HepG2 (cell line): ENCODE data around the gene PAPPA2. TPM values are rescaled to one million over a fixed set of nuclear protein-coding genes. Genes with fewer than 3 reads are reported as not detected.

ENCODE experiments used
- ATAC-seq: fragments of 200-7000 bp; cut with Tn5 transposase; 3 replicates; pipeline ENCODE4 v1.9.1; 2020; ENCODE audit warnings: mild to moderate bottlenecking, moderate library complexity
- BruUV-seq: library from RNA; stranded (reverse); fragments of 400-500 nt; replicated peaks from 2 replicates; lab custom pipeline; 2021; lab: Mats Ljungman, UMichigan
- CTCF ChIA-PET: fragments of 300-600 bp; formaldehyde crosslinking; extraction: SDS; loops from one replicate; lab custom pipeline; 2021; ENCODE audit warnings: low total read pairs, inconsistent platforms, low intra/inter-chr PET ratio; lab: Yijun Ruan, JAX
- POLR2A ChIA-PET: fragments of 350-600 bp; sonication (Branson Sonifier 250); formaldehyde crosslinking; loops from one replicate; lab custom pipeline; 2020; ENCODE audit warnings: antibody characterized with exemption, inconsistent platforms; lab: Yijun Ruan, JAX
- DNase-seq: peaks from one replicate; pipeline ENCODE4 v3.0.0-alpha.2; 2015; ENCODE audit warnings: low spot score
- FAIRE-seq: peaks from 3 replicates; lab custom pipeline; 2011; peaks lifted over from hg19 to GRCh38; lab: Jason Lieb, UNC
- H2AFZ ChIP-seq: one replicate; pipeline ENCODE4 v1.6.1; 2011; ENCODE audit warnings: low read length, inconsistent platforms
- H3K27ac ChIP-seq: fragments of 300-600 bp; 3 replicates; pipeline ENCODE4 v1.8.0; 2011; ENCODE audit warnings: mixed run types, mild to moderate bottlenecking, mixed read lengths, low read length, inconsistent platforms; ENCODE audit not compliant: insufficient read depth; ENCODE audit errors: extremely low read length
- H3K27me3 ChIP-seq, 2 experiments: fragments of 200-600 bp in 1 of 2; 2 replicates in 1 of 2; 3 replicates in 1 of 2; pipeline versions ENCODE4 v1.6.0 to v1.8.0; 2011; ENCODE audit warnings: low read length in 2 of 2, mild to moderate bottlenecking in 2 of 2, moderate library complexity in 2 of 2, inconsistent platforms in 1 of 2; ENCODE audit not compliant: insufficient read depth in 2 of 2, control insufficient read depth in 1 of 2
- H3K36me3 ChIP-seq, 2 experiments: fragments of 200-600 bp in 1 of 2; replicated peaks in 1 of 2; 2 replicates in 1 of 2; 3 replicates in 1 of 2; pipeline versions ENCODE4 v1.5.1 to v1.8.0; 2011; ENCODE audit warnings: low read length in 2 of 2, inconsistent platforms in 1 of 2; ENCODE audit not compliant: insufficient read depth in 2 of 2, control insufficient read depth in 1 of 2
- H3K4me1 ChIP-seq: 2 replicates; pipeline ENCODE4 v1.5.1; 2012; ENCODE audit warnings: low read length, inconsistent platforms; ENCODE audit not compliant: insufficient read depth
- H3K4me2 ChIP-seq: 2 replicates; pipeline ENCODE4 v1.6.0; 2011; ENCODE audit warnings: low read depth, low read length, inconsistent platforms
- H3K4me3 ChIP-seq, 3 experiments: fragments of 200-600 bp in 1 of 3; sonication (generic), shearing (Covaris generic) in 1 of 3; replicated peaks in 1 of 3; 2 replicates each; pipeline ENCODE4 v1.5.1; 2011 to 2016; ENCODE audit warnings: low read length in 3 of 3, inconsistent platforms in 2 of 3, low read depth in 2 of 3, mild to moderate bottlenecking in 2 of 3, control low read depth in 1 of 3, mixed read lengths in 1 of 3; ENCODE audit not compliant: insufficient read depth in 1 of 3
- H3K79me2 ChIP-seq: one replicate; pipeline ENCODE4 v1.6.1; 2011; ENCODE audit warnings: low read length, inconsistent platforms; ENCODE audit not compliant: insufficient read depth
- H3K9ac ChIP-seq: 2 replicates; pipeline ENCODE4 v1.6.0; 2011; ENCODE audit warnings: mild to moderate bottlenecking, low read depth, low read length, inconsistent platforms; ENCODE audit not compliant: insufficient read depth
- H3K9me3 ChIP-seq: 2 replicates; pipeline ENCODE4 v1.5.1; 2012; ENCODE audit warnings: mild to moderate bottlenecking, low read length
- H4K20me1 ChIP-seq: 2 replicates; pipeline ENCODE4 v1.6.0; 2011; ENCODE audit warnings: inconsistent platforms, mild to moderate bottlenecking, low read length, moderate library complexity; ENCODE audit not compliant: insufficient read depth
- CBX2 ChIP-seq, 2 experiments: fragments of 200-600 bp in 1 of 2; sonication (generic); formaldehyde crosslinking in 1 of 2; IDR thresholded peaks; 2 replicates each; pipeline versions ENCODE4 v1.7.0 to v1.8.1; 2018 to 2022; ENCODE audit warnings: low read depth in 2 of 2, low read length in 1 of 2, mild to moderate bottlenecking in 1 of 2, missing genetic modification reagents in 1 of 2
- CC2D1A ChIP-seq: sonication (generic); formaldehyde crosslinking; IDR thresholded peaks from 2 replicates; pipeline ENCODE4 v1.8.1; 2023; ENCODE audit warnings: mild to moderate bottlenecking, missing genetic modification reagents
- DPF2 ChIP-seq: sonication (generic); formaldehyde crosslinking; IDR thresholded peaks from 2 replicates; pipeline ENCODE4 v1.4.0; 2020; ENCODE audit warnings: mild to moderate bottlenecking, low read depth, missing genetic modification reagents, borderline replicate concordance
- HIC2 ChIP-seq: sonication (generic); formaldehyde crosslinking; IDR thresholded peaks from 2 replicates; pipeline ENCODE4 v1.9.0; 2022; ENCODE audit warnings: low read depth, missing genetic modification reagents
- KDM1A ChIP-seq: IDR thresholded peaks from 2 replicates; pipeline ENCODE4 v1.6.1; 2016; ENCODE audit warnings: missing compliant biosample characterization
- MAZ ChIP-seq, 2 experiments: sonication (generic) in 1 of 2; formaldehyde crosslinking in 1 of 2; IDR thresholded peaks; 2 replicates each; pipeline versions ENCODE4 v1.5.0 to v1.6.1; 2012 to 2020; ENCODE audit warnings: low read depth in 2 of 2, mild to moderate bottlenecking in 2 of 2, borderline replicate concordance in 1 of 2, improper control_type of control experiment in 1 of 2, low read length in 1 of 2, missing genetic modification reagents in 1 of 2, moderate library complexity in 1 of 2
- NFKB2 ChIP-seq: sonication (generic); formaldehyde crosslinking; IDR thresholded peaks from 2 replicates; pipeline ENCODE4 v1.4.0; 2020; ENCODE audit warnings: missing genetic modification reagents, borderline replicate concordance
- NR2F6 ChIP-seq, 2 experiments: IDR thresholded peaks; 2 replicates each; pipeline ENCODE4 v1.6.1; 2016; ENCODE audit warnings: antibody characterized with exemption in 1 of 2, mild to moderate bottlenecking in 1 of 2
- ONECUT2 ChIP-seq: sonication (generic); formaldehyde crosslinking; IDR thresholded peaks from 2 replicates; pipeline ENCODE4 v1.4.0; 2020; ENCODE audit warnings: missing genetic modification reagents
- REL ChIP-seq: sonication (generic); formaldehyde crosslinking; conservative IDR thresholded peaks from 2 replicates; pipeline ENCODE4 v1.8.0; 2022; ENCODE audit warnings: mild to moderate bottlenecking, missing genetic modification reagents, moderate library complexity
- RELA ChIP-seq: sonication (generic); formaldehyde crosslinking; IDR thresholded peaks from 2 replicates; pipeline ENCODE4 v1.4.0; 2020; ENCODE audit warnings: missing genetic modification reagents
- RFX1 ChIP-seq: fragments of 450-650 bp; IDR thresholded peaks from 2 replicates; pipeline ENCODE4 v1.6.1; 2017
- RFX5 ChIP-seq: IDR thresholded peaks from 2 replicates; pipeline ENCODE4 v1.6.1; 2011; ENCODE audit warnings: low read depth, low read length, improper control_type of control experiment
- RNF219 ChIP-seq: sonication (generic); formaldehyde crosslinking; IDR thresholded peaks from 2 replicates; pipeline ENCODE4 v1.5.0; 2020; ENCODE audit warnings: mild to moderate bottlenecking, missing genetic modification reagents
- ZNF383 ChIP-seq: sonication (generic); formaldehyde crosslinking; IDR thresholded peaks from 2 replicates; pipeline ENCODE4 v1.4.0; 2020; ENCODE audit warnings: missing genetic modification reagents, mild to moderate bottlenecking, borderline replicate concordance
- ZNF605 ChIP-seq: sonication (generic); formaldehyde crosslinking; IDR thresholded peaks from 2 replicates; pipeline ENCODE4 v1.8.0; 2022; ENCODE audit warnings: mild to moderate bottlenecking, missing genetic modification reagents
- ZNF678 ChIP-seq: sonication (generic); formaldehyde crosslinking; IDR thresholded peaks from 2 replicates; pipeline ENCODE4 v1.4.0; 2020; ENCODE audit warnings: mild to moderate bottlenecking, missing genetic modification reagents
- WGBS: methylation state at CpG from one replicate; pipeline ENCODE4 v1.1.6; 2017; ENCODE audit warnings: low lambda C conversion rate; 5-methylcytosine and 5-hydroxymethylcytosine counted together
- in situ Hi-C: cut with HindIII; loops from 2 replicates; pipeline ENCODE4 v1.10.0; 2017; ENCODE audit warnings: low pct_unique_long_range_greater_than_20kb; ENCODE audit not compliant: extremely low pct_ligation_motif_present
- intact Hi-C: fragments of 100-400 bp; cut with micrococcal nuclease; formaldehyde crosslinking; loops from one replicate; pipeline ENCODE4 v1.10.0; 2022; ENCODE audit not compliant: unreplicated experiment
- polyA plus RNA-seq, 8 experiments: library from polyadenylated mRNA; depleted of rRNA in 3 of 8; stranded (reverse) in 7 of 8; unstranded in 1 of 8; fragments of >200 nt; fragmentation: Illumina TruSeq in 4 of 8; extraction: Trizol in 4 of 8; gene quantifications; 2 replicates each; pipeline versions ENCODE4 v1.2.1 to v1.2.3, GENCODE V29; 2011 to 2016; ENCODE audit warnings: low read depth in 4 of 8, missing spikeins in 1 of 8, mixed read lengths in 1 of 8; ENCODE audit not compliant: insufficient read depth in 1 of 8
- total RNA-seq, 5 experiments: library from RNA; depleted of rRNA; stranded (reverse); fragments of >200 nt; fragmentation: Illumina TruSeq; extraction: Trizol; gene quantifications; 2 replicates each; pipeline ENCODE4 v1.2.3, GENCODE V29; 2016; ENCODE audit warnings: low read depth in 1 of 5

Gene PAPPA2
- total and polyA plus RNA-seq, 2 of the 13 experiments (the other 11 are each of a cell fraction or from before 2014, with no cell fraction given): 0.01 TPM; not detected in 1

- Histone ChIP-seq H3K9ac (no peak overlapping the region), H3K4me3 (no peak overlapping the region), H3K27me3 (no peaks in the 10 kb centered on the region), H3K9me3 (no peaks in the 10 kb centered on the region), H3K36me3 (no peaks in the 10 kb centered on the region), H3K27ac (no peak overlapping the region), H4K20me1 (no peaks in the 10 kb centered on the region), H3K79me2 (no peaks in the 10 kb centered on the region), H3K4me1 (no peaks in the 10 kb centered on the region), H2AFZ (no peak overlapping the region), H3K4me2 (no peak overlapping the region)
- DNase-seq (no peak), FAIRE-seq (no peak), ATAC-seq (no peak)
- POLR2A ChIA-PET: no interaction called here
- in situ Hi-C loops (no loop called here), intact Hi-C loops (no loop called here)
- no TSS peak for BruUV-seq
- TF ChIP-seq REL (CRISPR knock-in tag) (no peak), NFKB2 (CRISPR knock-in tag) (no peak), ZNF383 (CRISPR knock-in tag) (no peak), DPF2 (CRISPR knock-in tag) (no peak), ZNF605 (no peak), RFX1 (no peak), RFX5 (no peak), RNF219 (CRISPR knock-in tag) (no peak), RELA (no peak), CBX2 (IDR thresholded peaks at IDR 0.05; ENCODE audit: low read depth, low read length) (no peak), CBX2 (CRISPR knock-in tag; IDR thresholded peaks at IDR 0.05; ENCODE audit: low read depth) (no peak), HIC2 (no peak), MAZ (IDR thresholded peaks at IDR 0.05; ENCODE audit: borderline replicate concordance, low read depth, low read length) (no peak), MAZ (CRISPR knock-in tag; IDR thresholded peaks at IDR 0.05; ENCODE audit: low read depth) (no peak), KDM1A (CRISPR knock-in tag) (no peak), NR2F6 (IDR thresholded peaks at IDR 0.05) (no peak), NR2F6 (CRISPR knock-in tag; IDR thresholded peaks at IDR 0.05) (no peak), ZNF678 (no peak), ONECUT2 (CRISPR knock-in tag) (no peak), CC2D1A (CRISPR knock-in tag) (no peak)
- CTCF ChIA-PET: no interaction called here
- 0% methylated on average over 1 of the region's 1 CpG for WGBS
Observed at GRCh38 chr1:176766779-176767178, 303.8 kb downstream of the PAPPA2 start.
